GOT3 (cell line): ENCODE results near the gene UBE2E3.
"Not testable (repeated sequence)": the region's sequence is repeated elsewhere in the genome, so short reads cannot be mapped to it uniquely, and the experiment has no call there.

ENCODE experiments used
- DNase-seq: peaks from one replicate; lab custom pipeline; 2025; ENCODE audit warnings: mixed read lengths; lab: John Stamatoyannopoulos, UW

The UBE2E3 gene

DNA sequence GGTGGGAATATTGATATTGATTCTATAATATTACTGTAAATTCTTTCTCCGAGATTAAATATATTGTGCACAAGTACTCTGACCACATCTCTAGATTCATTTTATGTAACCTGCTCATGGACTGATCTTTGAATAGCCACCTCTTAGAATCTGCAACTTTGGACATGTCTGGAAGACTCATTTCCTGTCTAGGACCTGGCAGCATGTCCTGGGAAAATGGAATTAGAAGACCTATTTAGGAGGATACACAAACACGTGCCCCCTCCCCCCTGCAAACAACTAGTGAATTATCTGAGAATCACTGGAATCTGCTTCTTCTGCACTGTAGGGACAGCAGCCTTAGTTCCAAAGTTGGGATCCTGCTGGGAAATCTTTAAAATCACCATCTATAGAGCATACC, 94.1 kb downstream of the UBE2E3 start:
- no peak for DNase-seq

DNA sequence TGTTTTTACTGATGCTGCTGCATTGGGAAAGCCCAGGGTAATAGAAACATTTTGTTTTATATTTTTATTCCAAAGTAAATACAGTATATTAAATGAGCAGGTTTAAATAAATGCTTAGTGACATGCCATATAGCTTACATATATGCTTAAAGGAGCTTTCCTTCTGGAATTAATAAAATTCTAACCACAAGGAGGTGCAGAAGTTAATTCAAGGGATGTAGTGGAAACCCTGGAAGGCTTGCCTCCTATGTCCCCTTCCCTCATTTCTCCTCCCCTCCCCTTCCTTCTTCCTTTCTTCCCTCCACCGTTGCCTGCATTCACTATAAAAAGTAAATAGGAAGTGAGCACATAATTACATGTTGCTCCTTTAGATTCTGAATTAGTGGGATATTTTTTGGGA, 96.3 kb downstream of the UBE2E3 start:
- DNase-seq: no peak

DNA sequence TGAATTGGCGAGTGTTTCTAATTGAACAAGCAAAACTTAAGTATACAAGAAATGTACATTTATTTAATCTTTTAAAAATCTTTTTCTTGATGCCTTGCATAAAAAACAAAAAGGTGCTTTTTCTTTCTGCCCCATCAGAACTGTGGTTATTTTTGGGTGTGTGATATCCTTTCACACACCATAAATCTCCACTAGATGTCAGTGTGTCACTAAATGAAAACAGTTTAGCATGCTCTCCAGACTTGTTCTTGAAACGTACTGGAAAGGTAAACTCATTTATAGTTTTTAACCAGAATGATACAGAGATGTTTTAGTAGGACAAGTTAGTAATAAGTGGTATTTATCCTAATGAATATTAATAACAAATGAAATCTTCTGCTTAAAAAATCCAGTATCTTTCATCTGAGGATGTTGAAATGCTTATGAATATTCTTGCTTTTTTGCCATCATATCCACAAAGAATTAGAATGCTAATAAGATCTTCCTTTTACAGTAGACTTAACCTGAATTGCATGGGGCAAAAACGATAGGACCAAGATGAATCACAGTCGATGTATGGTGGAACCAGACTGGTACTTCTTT, 96.8 kb downstream of the UBE2E3 start:
- DNase-seq: no peak

DNA sequence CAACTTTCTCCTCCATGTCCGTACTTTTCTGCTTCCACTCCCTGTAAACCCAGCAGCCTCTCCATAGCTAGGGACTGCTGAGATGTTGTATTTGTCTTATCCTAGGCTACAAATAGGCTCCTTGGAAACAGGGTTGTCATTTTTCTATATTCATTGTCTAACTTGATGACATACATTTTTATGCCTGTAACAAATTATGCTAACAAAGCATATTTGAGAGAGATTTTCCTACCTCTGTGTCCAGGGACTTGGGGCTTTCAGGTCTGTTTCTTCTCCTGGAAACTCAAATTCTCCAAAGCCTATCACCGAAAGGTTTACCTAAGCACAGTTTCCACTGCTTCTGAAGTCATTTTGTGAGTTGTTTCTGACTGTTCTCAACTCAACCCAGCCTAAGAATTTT, 102.7 kb downstream of the UBE2E3 start:
- no peak for DNase-seq

DNA sequence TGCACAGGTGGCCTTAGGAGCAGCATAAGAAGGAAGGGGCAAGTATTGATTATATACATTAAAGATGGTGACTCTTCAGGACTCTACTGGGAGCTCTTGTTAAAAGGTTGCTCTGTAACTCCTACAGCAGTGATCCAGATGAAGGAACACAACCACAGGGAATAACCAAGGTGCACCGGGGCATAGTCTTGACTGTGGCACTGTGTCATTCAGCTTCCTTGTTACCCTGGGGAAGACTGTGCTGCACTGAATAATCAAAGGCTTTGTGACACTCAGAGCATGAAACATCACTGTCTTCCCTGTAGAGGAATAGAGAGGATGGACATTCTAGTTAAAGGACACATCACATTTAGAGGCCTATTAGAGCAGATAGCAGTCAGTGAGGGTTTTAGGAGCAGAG, 105.3 kb downstream of the UBE2E3 start:
- no peak for DNase-seq

DNA sequence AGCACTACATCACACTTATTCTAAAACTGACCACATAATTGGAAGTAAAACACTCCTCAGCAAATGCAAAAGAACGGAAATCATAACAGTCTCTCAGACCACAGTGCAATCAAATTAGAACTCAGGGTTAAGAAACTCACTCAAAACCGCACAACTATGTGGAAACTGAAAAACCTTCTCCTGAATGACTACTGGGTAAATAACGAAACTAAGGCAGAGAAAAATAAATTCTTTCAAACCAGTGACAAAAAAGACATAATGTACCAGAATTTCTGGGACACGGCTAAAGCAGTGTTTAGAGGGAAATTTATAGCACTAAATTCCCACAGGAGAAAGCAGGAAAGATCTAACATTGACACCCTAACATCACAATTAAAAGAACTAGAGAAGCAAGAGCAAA, 111.5 kb downstream of the UBE2E3 start:
- DNase-seq: not testable (repeated sequence)

DNA sequence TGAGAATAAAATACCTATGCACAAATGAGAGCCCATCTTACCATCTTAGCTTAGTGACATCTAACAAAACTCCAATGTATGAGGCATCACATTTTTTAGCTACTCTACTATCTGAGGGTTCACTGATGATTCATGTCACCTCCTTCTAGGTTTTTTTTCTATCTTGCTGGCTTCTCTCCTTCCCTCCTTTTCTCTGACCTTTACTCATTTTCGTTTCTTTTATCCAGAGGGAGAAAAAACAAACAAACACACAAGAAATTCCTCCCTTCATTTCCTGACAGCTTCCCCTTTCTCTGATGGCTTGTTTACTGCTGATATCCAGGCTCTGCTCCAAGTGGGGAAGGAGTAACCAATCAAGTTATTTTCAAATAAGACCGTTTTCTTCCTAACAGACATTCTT, 115.1 kb downstream of the UBE2E3 start:
- DNase-seq: no peak

DNA sequence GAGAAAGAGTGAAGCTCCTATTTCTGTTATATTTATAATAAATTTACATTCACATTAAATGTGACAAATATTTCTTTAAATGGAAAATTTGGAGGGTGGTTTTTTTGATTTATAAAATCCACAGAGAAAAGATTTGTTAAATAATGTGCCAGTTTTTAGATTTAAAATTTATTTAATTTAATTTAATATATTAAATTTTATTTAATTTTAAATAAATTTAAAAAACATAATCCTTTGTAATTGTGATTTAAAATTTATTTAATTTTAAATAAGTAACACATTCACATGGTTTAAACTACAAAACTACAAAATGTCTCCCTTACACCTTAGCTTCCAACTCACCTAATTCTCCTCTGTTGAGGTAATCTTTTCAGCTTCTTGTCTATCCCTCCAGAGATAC, 123.3 kb downstream of the UBE2E3 start:
- no peak for DNase-seq

DNA sequence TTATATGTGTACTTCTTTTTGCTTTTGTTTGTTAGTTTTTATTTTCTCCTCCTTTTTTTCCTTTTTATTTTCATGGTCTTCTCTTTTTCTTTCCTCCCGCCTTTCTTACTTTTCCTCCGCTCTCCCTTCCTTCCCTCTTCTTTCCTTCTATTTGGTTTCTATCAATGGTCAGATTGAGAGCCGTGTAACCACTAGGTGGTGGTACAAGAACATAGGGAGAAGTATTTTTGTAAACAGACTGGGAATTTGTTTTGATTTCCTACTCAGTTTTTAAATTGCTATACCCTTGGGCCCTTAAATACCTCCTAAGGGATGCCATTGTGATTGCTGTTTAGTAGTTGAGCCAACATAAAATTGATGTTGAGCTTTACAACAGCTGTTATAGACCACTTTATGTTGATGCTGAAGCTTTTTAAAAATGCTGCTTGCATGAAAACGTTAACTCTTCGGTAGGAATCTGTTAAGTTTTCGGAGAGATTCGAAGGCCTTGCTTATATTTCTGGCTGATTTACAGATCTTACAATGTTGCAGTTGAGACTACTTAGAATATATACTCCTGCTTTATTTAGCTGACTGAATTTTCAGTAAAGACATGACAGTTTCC, 124.2 kb downstream of the UBE2E3 start:
- DNase-seq: no peak

DNA sequence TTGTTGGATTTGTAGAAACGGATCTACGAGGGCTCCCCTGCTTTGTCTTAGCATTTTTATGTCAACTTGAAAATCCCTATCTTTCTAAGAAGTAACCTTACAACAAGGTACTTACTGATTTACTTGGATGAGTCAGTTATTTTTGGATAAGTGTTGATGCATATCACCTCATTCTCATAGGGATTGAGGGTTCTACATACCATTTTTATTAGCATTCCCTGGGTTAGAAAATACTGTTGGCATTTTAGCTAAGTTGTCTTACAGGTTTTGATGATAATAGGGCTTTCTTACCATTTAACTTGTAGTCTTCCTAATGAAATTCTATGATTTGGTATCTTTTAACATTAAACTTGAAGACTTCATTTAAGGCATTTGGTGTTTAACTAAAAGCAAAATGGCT, 125.2 kb downstream of the UBE2E3 start:
- no peak for DNase-seq

DNA sequence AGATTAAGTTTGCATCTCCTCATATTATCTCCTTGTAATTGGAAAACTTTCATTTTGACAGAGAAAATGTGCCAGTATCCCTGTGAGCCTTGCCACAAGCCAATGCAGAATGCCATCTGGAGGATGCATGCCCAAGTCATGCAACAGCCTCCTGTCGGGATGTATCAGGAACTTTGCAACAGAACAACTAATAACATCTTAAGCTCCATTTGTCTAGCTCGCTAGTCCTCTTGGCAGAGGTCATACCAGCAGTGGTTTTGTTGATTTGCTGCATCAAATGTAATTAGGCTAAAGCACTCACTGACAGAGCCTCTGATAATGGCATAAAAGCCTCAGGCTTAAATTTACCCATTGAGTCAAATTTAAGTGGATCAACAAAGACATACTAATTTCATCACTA, 125.8 kb downstream of the UBE2E3 start:
- no peak for DNase-seq

DNA sequence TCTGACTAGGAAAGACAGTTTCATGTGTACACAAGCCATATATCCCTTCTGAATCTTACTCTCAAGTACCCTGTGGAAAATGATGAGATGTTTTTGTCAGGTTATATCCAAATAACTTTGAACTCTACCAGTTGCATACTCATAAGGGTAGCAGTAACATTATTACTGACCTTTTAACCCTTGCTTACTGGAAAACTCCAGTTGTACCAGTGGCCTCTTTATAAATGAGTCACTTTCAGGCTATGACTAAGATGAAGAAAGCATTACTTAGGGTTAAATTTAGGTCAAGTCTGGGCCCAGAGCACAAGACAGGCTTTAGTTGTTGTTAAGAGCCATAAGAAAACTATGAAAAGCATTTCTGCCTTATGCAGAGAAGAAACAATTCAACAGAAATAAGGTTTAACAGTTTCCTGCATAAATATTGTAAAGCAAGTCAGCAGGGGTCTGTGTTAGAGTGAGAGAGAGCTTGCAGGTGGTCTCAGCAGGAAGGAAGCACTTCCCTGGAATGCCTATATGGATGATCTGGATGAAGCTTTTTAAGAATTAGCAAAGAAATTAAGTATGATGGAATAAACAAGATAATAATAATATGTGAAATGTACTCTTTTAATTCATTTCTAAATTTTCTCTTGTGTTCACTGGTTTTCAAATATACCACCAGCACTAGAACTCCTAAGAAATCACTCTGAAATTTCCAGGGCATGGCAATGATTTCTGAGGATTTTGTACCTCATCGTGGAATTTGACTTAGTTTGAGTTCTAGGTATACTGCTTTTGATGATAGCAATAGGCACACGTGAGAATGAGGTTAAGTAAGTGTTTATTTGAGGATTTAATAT, 126.6 kb downstream of the UBE2E3 start:
- DNase-seq: no peak

DNA sequence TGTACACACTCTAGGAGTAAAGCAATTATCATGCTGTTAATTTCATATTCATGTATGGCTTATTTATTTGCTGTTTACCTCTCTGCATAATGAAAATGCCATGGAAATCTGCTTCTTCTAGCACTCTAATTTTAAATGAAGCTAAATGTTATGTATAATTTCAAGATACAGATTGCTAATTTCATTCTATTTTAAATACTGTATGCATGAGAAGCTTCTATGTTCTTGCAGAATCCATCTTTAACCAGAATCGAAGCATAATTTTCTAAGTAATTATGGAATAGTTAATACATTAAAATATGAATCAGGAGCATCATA, 127.2 kb downstream of the UBE2E3 start:
- DNase-seq: no peak

DNA sequence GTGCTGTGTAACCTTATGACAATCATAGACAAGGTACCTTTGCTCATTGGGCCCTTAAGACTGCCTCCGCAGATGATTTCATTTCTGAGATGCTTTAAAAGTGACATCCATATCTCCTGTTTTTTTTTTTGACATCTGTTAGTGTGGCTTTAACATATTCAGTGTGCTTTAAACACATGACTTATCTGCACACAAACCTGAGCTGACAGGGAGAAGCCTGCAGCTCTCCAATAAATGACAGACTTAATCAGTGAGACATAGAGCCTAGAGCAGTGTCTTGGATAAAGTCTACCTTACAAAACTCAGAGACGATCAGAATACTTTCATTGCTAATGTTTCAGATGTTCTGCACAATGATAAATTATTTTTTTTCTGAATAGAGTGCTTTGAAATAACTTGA, 130.7 kb downstream of the UBE2E3 start:
- DNase-seq: no peak

DNA sequence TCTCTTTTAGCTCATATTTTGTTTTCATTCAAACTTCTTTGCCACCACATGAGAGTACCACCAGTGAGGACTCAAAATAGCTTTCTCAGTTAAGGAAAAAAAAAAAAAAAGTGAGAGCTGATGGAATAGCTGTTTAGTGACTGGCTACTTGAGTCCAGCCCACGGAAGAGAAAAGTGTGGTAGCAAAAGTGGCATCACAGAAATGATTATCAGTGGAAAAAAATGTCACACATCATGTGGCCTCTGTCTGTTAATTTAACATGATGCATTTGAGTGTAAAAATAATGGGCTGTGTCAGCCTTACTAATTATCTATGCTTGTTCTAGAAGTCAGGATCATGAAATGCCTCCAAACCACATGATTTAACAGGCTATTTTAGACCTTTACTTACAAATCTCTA, 132.5 kb downstream of the UBE2E3 start:
- DNase-seq: no peak
